Panc1 (cell line): ENCODE data around the gene FSTL4. TPM values are rescaled to one million over a fixed set of nuclear protein-coding genes. Genes with fewer than 3 reads are reported as not detected.

ENCODE experiments used
- ATAC-seq: fragments of 200-7000 bp; cut with Tn5 transposase; 2 replicates; pipeline ENCODE4 v1.9.1; 2020; ENCODE audit warnings: mild to moderate bottlenecking, moderate library complexity
- BruUV-seq: library from RNA; stranded (reverse); fragments of 400-500 nt; replicated peaks from 2 replicates; lab custom pipeline; 2021; lab: Mats Ljungman, UMichigan
- CTCF ChIA-PET: fragments of 300-600 bp; sonication (Branson Sonifier 250); formaldehyde crosslinking; loops from one replicate; lab custom pipeline; 2022; ENCODE audit warnings: antibody characterized with exemption; lab: Charles Lee
- POLR2A ChIA-PET: fragments of 300-600 bp; sonication (Branson Sonifier 250); formaldehyde crosslinking; loops from one replicate; lab custom pipeline; 2022; ENCODE audit warnings: antibody characterized with exemption; lab: Charles Lee
- DNase-seq: peaks from one replicate; pipeline ENCODE4 v3.0.0-alpha.2; 2010; ENCODE audit warnings: low read depth, low spot score
- H3K27ac ChIP-seq: 2 replicates; pipeline ENCODE4 v1.5.1; 2011; ENCODE audit warnings: mild to moderate bottlenecking, low read length, inconsistent platforms
- H3K27me3 ChIP-seq: fragments of 200-500 bp; sonication (Bioruptor generic); 2 replicates; pipeline ENCODE4 v1.6.0; 2014; ENCODE audit warnings: low read length, inconsistent platforms; ENCODE audit not compliant: control insufficient read depth, insufficient read depth
- H3K36me3 ChIP-seq: fragments of 200-500 bp; sonication (Bioruptor generic); 2 replicates; pipeline ENCODE4 v1.5.1; 2014; ENCODE audit warnings: inconsistent platforms, mild to moderate bottlenecking, low read length, moderate library complexity; ENCODE audit not compliant: control insufficient read depth, insufficient read depth
- H3K4me1 ChIP-seq: 2 replicates; pipeline ENCODE4 v1.5.1; 2011; ENCODE audit warnings: inconsistent platforms, mild to moderate bottlenecking, low read length, moderate library complexity; ENCODE audit not compliant: control insufficient read depth, insufficient read depth
- H3K4me3 ChIP-seq, 2 experiments: 2 replicates each; pipeline ENCODE4 v1.5.1; 2011 to 2012; ENCODE audit warnings: low read depth in 2 of 2, low read length in 2 of 2, mild to moderate bottlenecking in 2 of 2, inconsistent platforms in 1 of 2, moderate library complexity in 1 of 2
- H3K9me3 ChIP-seq: fragments of 200-500 bp; sonication (Bioruptor generic); 2 replicates; pipeline ENCODE4 v1.5.1; 2014; ENCODE audit warnings: low read depth, mild to moderate bottlenecking, inconsistent platforms, low read length, moderate library complexity; ENCODE audit not compliant: control insufficient read depth, insufficient read depth
- POLR2AphosphoS5 ChIP-seq: IDR thresholded peaks from 2 replicates; pipeline ENCODE4 v1.6.1; 2012; ENCODE audit warnings: mild to moderate bottlenecking, low read depth, low read length, moderate library complexity
- SIN3A ChIP-seq: IDR thresholded peaks from 2 replicates; pipeline ENCODE4 v1.6.1; 2012; ENCODE audit warnings: low read depth, mild to moderate bottlenecking, low read length, moderate library complexity, borderline replicate concordance; ENCODE audit not compliant: insufficient read depth
- TCF7L2 ChIP-seq: IDR thresholded peaks from 2 replicates; pipeline ENCODE4 v1.6.1; 2011; ENCODE audit warnings: mild to moderate bottlenecking, low read depth, low read length, inconsistent platforms
- in situ Hi-C: cut with HindIII; loops from 2 replicates; pipeline ENCODE4 v1.10.0; 2016; ENCODE audit warnings: low sequenced_read_pairs, low pct_unique_long_range_greater_than_20kb
- intact Hi-C: fragments of 100-400 bp; cut with micrococcal nuclease; formaldehyde crosslinking; loops from one replicate; pipeline ENCODE4 v1.10.0; 2022; ENCODE audit not compliant: unreplicated experiment
- total RNA-seq: library from RNA; stranded (reverse); gene quantifications from one replicate; pipeline ENCODE4 v1.2.1, GENCODE V29; 2021; ENCODE audit not compliant: unreplicated experiment
- TF ChIP-seq, protein P1 (sequence below), 2 experiments: IDR thresholded peaks; 2 replicates each; pipeline ENCODE4 v1.6.1; 2011 to 2012; ENCODE audit warnings: low read depth in 2 of 2, control low read depth in 1 of 2, low read length in 1 of 2, mild to moderate bottlenecking in 1 of 2, moderate library complexity in 1 of 2; ENCODE audit not compliant: insufficient read depth in 1 of 2
- TF ChIP-seq, protein P2 (sequence below): fragments of 450-650 bp; IDR thresholded peaks from 2 replicates; pipeline ENCODE4 v1.5.1; 2017; ENCODE audit warnings: mild to moderate bottlenecking

The FSTL4 gene
- total RNA-seq, 1 experiment from 2014 or later, result 0.18 TPM

DNA sequence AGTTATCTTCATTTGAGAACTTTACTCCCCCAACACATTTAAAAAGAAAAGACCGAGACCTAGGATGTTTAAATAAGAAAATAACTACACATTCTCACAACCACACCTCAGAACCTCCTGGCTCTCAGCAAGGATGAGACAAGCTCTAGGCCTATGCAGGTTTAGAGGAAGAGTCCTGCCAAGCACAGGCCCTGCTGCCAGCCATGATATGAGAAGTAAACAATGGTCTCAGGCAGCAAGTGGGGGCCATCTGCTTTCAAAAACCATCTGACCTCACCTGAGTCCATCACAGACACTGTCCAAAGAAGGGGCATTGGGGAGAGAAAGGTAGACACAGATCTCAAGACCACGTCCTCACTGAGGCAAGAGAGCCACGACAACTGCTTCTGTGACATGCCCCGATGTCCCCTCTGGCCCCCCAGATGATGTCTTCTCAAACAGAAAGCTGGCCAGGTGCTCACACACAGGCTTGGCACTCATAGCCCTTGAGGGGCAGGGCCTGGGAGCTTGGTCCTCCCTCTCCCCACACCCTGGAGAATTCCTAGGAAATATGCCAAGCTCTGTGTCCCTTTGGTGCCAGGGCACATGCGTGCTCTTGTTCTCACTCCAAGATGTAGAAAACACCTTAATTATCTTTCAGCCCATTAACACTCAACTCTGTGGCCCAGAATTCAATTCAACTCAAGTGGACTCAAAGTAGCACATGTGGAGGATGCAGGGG is 150.4 kb downstream of the FSTL4 start:
- Histone ChIP-seq H3K27ac (no peak overlapping the region), H3K4me1 (no peaks in the 10 kb centered on the region), H3K4me3 (no peak overlapping the region), H3K36me3 (no peaks in the 10 kb centered on the region), H3K9me3 (no peaks in the 10 kb centered on the region), H3K27me3 (no peaks in the 10 kb centered on the region)
- DNase-seq (no peak), ATAC-seq (no peak)
- TF ChIP-seq, protein P1, sequence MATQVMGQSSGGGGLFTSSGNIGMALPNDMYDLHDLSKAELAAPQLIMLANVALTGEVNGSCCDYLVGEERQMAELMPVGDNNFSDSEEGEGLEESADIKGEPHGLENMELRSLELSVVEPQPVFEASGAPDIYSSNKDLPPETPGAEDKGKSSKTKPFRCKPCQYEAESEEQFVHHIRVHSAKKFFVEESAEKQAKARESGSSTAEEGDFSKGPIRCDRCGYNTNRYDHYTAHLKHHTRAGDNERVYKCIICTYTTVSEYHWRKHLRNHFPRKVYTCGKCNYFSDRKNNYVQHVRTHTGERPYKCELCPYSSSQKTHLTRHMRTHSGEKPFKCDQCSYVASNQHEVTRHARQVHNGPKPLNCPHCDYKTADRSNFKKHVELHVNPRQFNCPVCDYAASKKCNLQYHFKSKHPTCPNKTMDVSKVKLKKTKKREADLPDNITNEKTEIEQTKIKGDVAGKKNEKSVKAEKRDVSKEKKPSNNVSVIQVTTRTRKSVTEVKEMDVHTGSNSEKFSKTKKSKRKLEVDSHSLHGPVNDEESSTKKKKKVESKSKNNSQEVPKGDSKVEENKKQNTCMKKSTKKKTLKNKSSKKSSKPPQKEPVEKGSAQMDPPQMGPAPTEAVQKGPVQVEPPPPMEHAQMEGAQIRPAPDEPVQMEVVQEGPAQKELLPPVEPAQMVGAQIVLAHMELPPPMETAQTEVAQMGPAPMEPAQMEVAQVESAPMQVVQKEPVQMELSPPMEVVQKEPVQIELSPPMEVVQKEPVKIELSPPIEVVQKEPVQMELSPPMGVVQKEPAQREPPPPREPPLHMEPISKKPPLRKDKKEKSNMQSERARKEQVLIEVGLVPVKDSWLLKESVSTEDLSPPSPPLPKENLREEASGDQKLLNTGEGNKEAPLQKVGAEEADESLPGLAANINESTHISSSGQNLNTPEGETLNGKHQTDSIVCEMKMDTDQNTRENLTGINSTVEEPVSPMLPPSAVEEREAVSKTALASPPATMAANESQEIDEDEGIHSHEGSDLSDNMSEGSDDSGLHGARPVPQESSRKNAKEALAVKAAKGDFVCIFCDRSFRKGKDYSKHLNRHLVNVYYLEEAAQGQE (IDR thresholded peaks at IDR 0.05; ENCODE audit: insufficient read depth in 1 of 2, low read depth in 2 of 2, low read length in 1 of 2), result no peak
- no peak for TF ChIP-seq TCF7L2
- in situ Hi-C loops (no loop called here), intact Hi-C loops (loop anchor here (5.0 kb wide), 1 partner anchor 350 kb away; no protein-coding TSS in a partner anchor)
- ChIA-PET POLR2A (no interaction called here), CTCF (no interaction called here)
- no TSS peak for BruUV-seq

DNA sequence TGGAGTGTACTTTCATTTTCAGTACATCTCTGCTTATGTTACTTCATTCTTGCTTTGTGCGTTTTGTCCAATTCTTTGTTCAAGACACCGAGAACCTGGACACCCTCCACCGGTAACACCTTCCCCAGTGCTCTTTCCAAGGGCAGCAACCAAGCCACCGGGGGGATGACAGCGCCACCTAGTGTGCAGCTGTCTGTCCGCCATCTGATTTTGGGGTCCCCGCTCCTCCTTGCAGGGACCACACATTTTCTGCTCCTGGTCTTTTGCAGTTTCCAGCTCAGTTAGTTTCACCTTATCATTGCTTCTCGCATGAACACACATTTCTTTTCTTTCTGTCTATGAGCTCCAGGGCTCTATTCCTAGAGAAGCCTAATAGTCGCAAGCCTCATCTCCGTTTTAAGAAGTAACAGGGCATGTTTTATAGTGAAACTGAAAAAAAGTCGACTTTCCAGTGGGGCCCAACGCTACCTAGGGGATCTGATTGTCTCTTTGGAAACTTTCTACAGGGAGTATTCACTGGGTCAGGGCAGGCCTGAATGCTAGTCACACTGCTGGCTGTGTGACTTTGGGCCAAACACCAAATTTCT is 152.1 kb downstream of the FSTL4 start:
- no peaks in the 10 kb centered on the region for H3K36me3 ChIP-seq
- CTCF ChIA-PET, result interaction anchor here (1.4 kb wide), 1 partner anchor 37 kb away, joined by 4 read pairs; no protein-coding TSS in a partner anchor

More for the DNA sequence above, 152.1 kb downstream of the FSTL4 start:
- Histone ChIP-seq H3K27me3 (no peaks in the 10 kb centered on the region), H3K27ac (no peak overlapping the region), H3K9me3 (no peaks in the 10 kb centered on the region), H3K4me1 (no peaks in the 10 kb centered on the region), H3K4me3 (no peak overlapping the region)
- DNase-seq, result peak; percentile 18
- BruUV-seq, result no TSS peak
- in situ Hi-C loops (no loop called here), intact Hi-C loops (loop anchor here (5.0 kb wide), 1 partner anchor 348 kb away; no protein-coding TSS in a partner anchor)
- POLR2A ChIA-PET, result no interaction called here
- no peak for TF ChIP-seq SIN3A
- TF ChIP-seq, protein P2, sequence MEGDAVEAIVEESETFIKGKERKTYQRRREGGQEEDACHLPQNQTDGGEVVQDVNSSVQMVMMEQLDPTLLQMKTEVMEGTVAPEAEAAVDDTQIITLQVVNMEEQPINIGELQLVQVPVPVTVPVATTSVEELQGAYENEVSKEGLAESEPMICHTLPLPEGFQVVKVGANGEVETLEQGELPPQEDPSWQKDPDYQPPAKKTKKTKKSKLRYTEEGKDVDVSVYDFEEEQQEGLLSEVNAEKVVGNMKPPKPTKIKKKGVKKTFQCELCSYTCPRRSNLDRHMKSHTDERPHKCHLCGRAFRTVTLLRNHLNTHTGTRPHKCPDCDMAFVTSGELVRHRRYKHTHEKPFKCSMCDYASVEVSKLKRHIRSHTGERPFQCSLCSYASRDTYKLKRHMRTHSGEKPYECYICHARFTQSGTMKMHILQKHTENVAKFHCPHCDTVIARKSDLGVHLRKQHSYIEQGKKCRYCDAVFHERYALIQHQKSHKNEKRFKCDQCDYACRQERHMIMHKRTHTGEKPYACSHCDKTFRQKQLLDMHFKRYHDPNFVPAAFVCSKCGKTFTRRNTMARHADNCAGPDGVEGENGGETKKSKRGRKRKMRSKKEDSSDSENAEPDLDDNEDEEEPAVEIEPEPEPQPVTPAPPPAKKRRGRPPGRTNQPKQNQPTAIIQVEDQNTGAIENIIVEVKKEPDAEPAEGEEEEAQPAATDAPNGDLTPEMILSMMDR, result peak; percentile 85
- no peak for TF ChIP-seq POLR2AphosphoS5
- peak; percentile 65 for ATAC-seq
